Nephron (organoid): ENCODE data around the gene SSRP1.

Experiments
- H3K27ac Mint-ChIP-seq, 3 experiments: 2 replicates each; pipeline ENCODE4 v1.8.0; 2020; ENCODE audit warnings: mixed read lengths in 3 of 3, mild to moderate bottlenecking in 2 of 3, moderate library complexity in 1 of 3
- H3K27me3 Mint-ChIP-seq: 2 replicates; pipeline ENCODE4 v1.8.0; 2021; ENCODE audit warnings: low read depth, mild to moderate bottlenecking, moderate library complexity, mixed read lengths
- H3K36me3 Mint-ChIP-seq: 2 replicates; pipeline ENCODE4 v1.8.0; 2020; ENCODE audit warnings: low read depth, mixed read lengths
- H3K4me1 Mint-ChIP-seq: 2 replicates; pipeline ENCODE4 v1.8.0; 2020; ENCODE audit warnings: mixed read lengths
- H3K4me3 Mint-ChIP-seq, 3 experiments: 2 replicates each; pipeline ENCODE4 v1.8.0; 2020; ENCODE audit warnings: mild to moderate bottlenecking in 3 of 3, mixed read lengths in 3 of 3, moderate library complexity in 2 of 3
- H3K9me3 Mint-ChIP-seq: 2 replicates; pipeline ENCODE4 v1.8.0; 2020; ENCODE audit warnings: mixed read lengths
- CTCF ChIP-seq, 3 experiments: fragments of 200-600 bp; sonication (generic); IDR thresholded peaks; one replicate each; pipeline ENCODE4 v1.5.0; 2021; ENCODE audit warnings: antibody characterized with exemption in 3 of 3; ENCODE audit not compliant: unreplicated experiment in 3 of 3

Gene SSRP1

GRCh38 chr11:57344826-57345225 lies 9.1 kb upstream of the SSRP1 start:
- H3K36me3 Mint-ChIP-seq: no peaks in the 10 kb centered on the region
- no peak overlapping the region for H3K27ac Mint-ChIP-seq
- H3K4me3 Mint-ChIP-seq: no peak overlapping the region
- peaks cover 53% of the 10 kb centered on the region for H3K4me1 Mint-ChIP-seq
- no peak for TF ChIP-seq CTCF (IDR thresholded peaks at IDR 0.05; ENCODE audit: unreplicated experiment in 3 of 3)
- H3K27me3 Mint-ChIP-seq: no peaks in the 10 kb centered on the region
- no peaks in the 10 kb centered on the region for H3K9me3 Mint-ChIP-seq

- no peaks in the 10 kb centered on the region for H3K27me3 Mint-ChIP-seq
- no peaks in the 10 kb centered on the region for H3K9me3 Mint-ChIP-seq
- TF ChIP-seq CTCF (IDR thresholded peaks at IDR 0.05; ENCODE audit: unreplicated experiment in 3 of 3): no peak
- no peak overlapping the region for H3K4me3 Mint-ChIP-seq
- no peaks in the 10 kb centered on the region for H3K36me3 Mint-ChIP-seq
- peaks cover 59% of the 10 kb centered on the region for H3K4me1 Mint-ChIP-seq
- peak overlapping the region; percentile 43 to 44 (median 44) for H3K27ac Mint-ChIP-seq
Measured at GRCh38 chr11:57343825-57344224, 8.1 kb upstream of the SSRP1 start.

DNA sequence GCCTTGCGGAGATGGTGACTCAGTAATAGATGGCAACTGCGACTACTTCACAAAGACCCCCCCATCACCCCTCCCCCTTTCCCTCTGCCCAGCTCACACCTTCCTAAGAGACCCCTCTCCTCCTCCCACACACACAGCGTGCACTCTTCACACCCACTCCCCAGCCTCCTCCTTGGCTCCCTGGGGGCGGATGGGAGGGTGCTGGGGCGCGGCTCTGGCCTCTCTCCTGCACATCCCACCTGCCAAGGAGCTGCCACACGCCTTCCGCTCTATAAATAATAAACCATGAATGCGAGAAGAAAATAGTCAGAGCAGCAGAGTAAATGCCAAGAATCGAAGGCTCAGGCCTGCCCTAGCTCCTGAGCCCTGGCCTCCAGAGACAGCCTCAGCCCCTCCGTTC lies 7.0 kb upstream of the SSRP1 start:
- H3K36me3 Mint-ChIP-seq: no peaks in the 10 kb centered on the region
- peak overlapping the region in 1 of 3 experiments; percentile 32 for H3K4me3 Mint-ChIP-seq
- H3K27me3 Mint-ChIP-seq: no peaks in the 10 kb centered on the region
- no peak for TF ChIP-seq CTCF (IDR thresholded peaks at IDR 0.05; ENCODE audit: unreplicated experiment in 3 of 3)
- peaks cover 61% of the 10 kb centered on the region for H3K4me1 Mint-ChIP-seq
- H3K27ac Mint-ChIP-seq: peak overlapping the region in 2 of 3 experiments; percentile 33 to 47
- H3K9me3 Mint-ChIP-seq: no peaks in the 10 kb centered on the region

- Mint-ChIP-seq H3K27ac (peak overlapping the region in 1 of 3 experiments; percentile 69), H3K4me3 (no peak overlapping the region), H3K27me3 (no peaks in the 10 kb centered on the region), H3K9me3 (no peaks in the 10 kb centered on the region), H3K4me1 (peaks cover 62% of the 10 kb centered on the region), H3K36me3 (no peaks in the 10 kb centered on the region)
- TF ChIP-seq CTCF (IDR thresholded peaks at IDR 0.05; ENCODE audit: unreplicated experiment in 3 of 3): no peak
Measured at GRCh38 chr11:57341250-57341808, 5.6 kb upstream of the SSRP1 start.

- peak in 1 of 3 experiments; percentile 27 for TF ChIP-seq CTCF (IDR thresholded peaks at IDR 0.05; ENCODE audit: unreplicated experiment in 3 of 3)
- Mint-ChIP-seq H3K4me3 (peak overlapping the region; percentile 31 to 64 (median 60)), H3K4me1 (peaks cover 64% of the 10 kb centered on the region), H3K36me3 (no peaks in the 10 kb centered on the region), H3K27me3 (no peaks in the 10 kb centered on the region), H3K27ac (peak overlapping the region; percentile 69 to 88 (median 80)), H3K9me3 (no peaks in the 10 kb centered on the region)
Measured at GRCh38 chr11:57340039-57340615, 4.4 kb upstream of the SSRP1 start.

DNA sequence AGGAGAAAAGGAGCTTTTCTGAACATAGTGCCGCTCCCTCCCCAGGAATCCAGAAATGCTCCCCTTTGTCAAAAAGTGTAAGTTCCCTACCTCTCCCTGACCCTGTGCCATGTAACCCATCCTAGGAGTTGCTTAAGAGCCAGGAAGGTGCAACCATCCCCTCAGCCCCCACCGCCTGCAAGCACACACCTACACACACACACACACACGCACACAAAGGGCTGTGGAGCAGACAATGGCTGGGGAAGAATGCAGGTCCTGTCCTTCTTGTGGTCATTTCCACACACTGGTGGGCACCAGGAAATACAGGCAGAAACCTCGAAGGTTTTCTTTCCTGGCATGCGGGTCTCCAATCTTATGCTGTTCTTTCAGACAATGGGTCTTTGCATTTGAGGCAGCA lies 3.6 kb upstream of the SSRP1 start:
- no peak for TF ChIP-seq CTCF (IDR thresholded peaks at IDR 0.05; ENCODE audit: unreplicated experiment in 3 of 3)
- H3K4me3 Mint-ChIP-seq: peak overlapping the region in 2 of 3 experiments; percentile 65 to 71
- H3K27me3 Mint-ChIP-seq: no peaks in the 10 kb centered on the region
- no peaks in the 10 kb centered on the region for H3K9me3 Mint-ChIP-seq
- peaks cover under 1% of the 10 kb centered on the region for H3K36me3 Mint-ChIP-seq
- peak overlapping the region; percentile 69 to 88 (median 80) for H3K27ac Mint-ChIP-seq
- peaks cover 72% of the 10 kb centered on the region for H3K4me1 Mint-ChIP-seq
